Mesothelial cell of epicardium (in vitro differentiated cells): ENCODE results near the gene TMEM132D. TPM values are rescaled to one million over a fixed set of nuclear protein-coding genes. Genes with fewer than 3 reads are reported as not detected.

Source experiments
- DNase-seq, 2 experiments: peaks; one replicate each; pipeline ENCODE4 v3.0.0; 2021; ENCODE audit warnings: low spot score in 2 of 2; ENCODE audit not compliant: unreplicated experiment in 2 of 2
- H3K27ac Mint-ChIP-seq: 2 replicates; pipeline ENCODE4 v1.8.0; 2021; ENCODE audit warnings: mixed read lengths
- H3K27me3 Mint-ChIP-seq: 2 replicates; pipeline ENCODE4 v1.8.0; 2021; ENCODE audit warnings: low read depth, mixed read lengths
- H3K36me3 Mint-ChIP-seq: 2 replicates; pipeline ENCODE4 v1.8.0; 2021; ENCODE audit warnings: mixed read lengths
- H3K4me1 Mint-ChIP-seq: 2 replicates; pipeline ENCODE4 v1.8.0; 2021; ENCODE audit warnings: mixed read lengths
- H3K4me3 Mint-ChIP-seq: 2 replicates; pipeline ENCODE4 v1.8.0; 2021; ENCODE audit warnings: mild to moderate bottlenecking, moderate library complexity, mixed read lengths
- H3K9me3 Mint-ChIP-seq: 2 replicates; pipeline ENCODE4 v1.8.0; 2021; ENCODE audit warnings: mixed read lengths
- CTCF ChIP-seq: fragments of 200-600 bp; sonication (generic); IDR thresholded peaks from one replicate; pipeline ENCODE4 v1.5.0; 2021; ENCODE audit warnings: antibody characterized with exemption; ENCODE audit not compliant: unreplicated experiment
- total RNA-seq: library from RNA; stranded (reverse); gene quantifications from 3 replicates; pipeline ENCODE4 v1.2.1, GENCODE V29; 2021

TMEM132D gene
- total RNA-seq, 1 donor from 2014 or later, result 0.07 TPM

- no peak overlapping the region for H3K27ac Mint-ChIP-seq
- no peaks in the 10 kb centered on the region for H3K4me1 Mint-ChIP-seq
- DNase-seq, result no peak
- no peaks in the 10 kb centered on the region for H3K36me3 Mint-ChIP-seq
- no peak overlapping the region for H3K4me3 Mint-ChIP-seq
- peaks cover 20% of the 10 kb centered on the region for H3K9me3 Mint-ChIP-seq
- H3K27me3 Mint-ChIP-seq, result no peaks in the 10 kb centered on the region
- TF ChIP-seq CTCF, result no peak
These were observed 530.9 kb downstream of the TMEM132D start for GRCh38 chr12:129372876-129373275.

- no peaks in the 10 kb centered on the region for H3K4me1 Mint-ChIP-seq
- H3K36me3 Mint-ChIP-seq, result no peaks in the 10 kb centered on the region
- no peak overlapping the region for H3K27ac Mint-ChIP-seq
- no peaks in the 10 kb centered on the region for H3K27me3 Mint-ChIP-seq
- H3K4me3 Mint-ChIP-seq, result no peak overlapping the region
- TF ChIP-seq CTCF, result no peak
- DNase-seq, result no peak
- H3K9me3 Mint-ChIP-seq, result peaks cover 17% of the 10 kb centered on the region
These were observed 531.5 kb downstream of the TMEM132D start for GRCh38 chr12:129372348-129372747.

DNA sequence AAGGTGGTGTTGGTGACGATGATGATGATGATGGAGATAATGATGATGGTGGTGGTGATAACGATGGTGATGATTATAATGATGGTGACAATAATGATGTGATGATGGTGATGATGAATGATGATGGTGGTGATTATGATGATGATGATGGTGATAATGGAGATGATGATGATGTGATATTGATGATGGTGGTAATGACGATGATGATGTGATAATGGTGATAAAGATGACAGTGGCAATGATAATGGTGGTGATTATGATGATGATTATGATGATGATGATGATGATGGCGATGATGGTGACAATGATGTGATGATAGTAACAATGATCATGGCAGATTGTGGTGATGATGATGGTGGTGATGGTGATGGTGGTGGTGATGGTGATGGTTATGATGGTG, 532.6 kb downstream of the TMEM132D start:
- Mint-ChIP-seq H3K27me3 (no peaks in the 10 kb centered on the region), H3K4me3 (no peak overlapping the region), H3K36me3 (no peaks in the 10 kb centered on the region), H3K9me3 (peaks cover 13% of the 10 kb centered on the region), H3K27ac (no peak overlapping the region), H3K4me1 (no peaks in the 10 kb centered on the region)
- no peak for TF ChIP-seq CTCF
- DNase-seq, result no peak

GRCh38 chr12:129366656-129367055, 537.2 kb downstream of the TMEM132D start:
- no peaks in the 10 kb centered on the region for H3K4me1 Mint-ChIP-seq
- H3K4me3 Mint-ChIP-seq, result no peak overlapping the region
- no peak for DNase-seq
- no peak overlapping the region for H3K27ac Mint-ChIP-seq
- TF ChIP-seq CTCF, result no peak
- no peaks in the 10 kb centered on the region for H3K36me3 Mint-ChIP-seq
- peaks cover 12% of the 10 kb centered on the region for H3K9me3 Mint-ChIP-seq
- peaks cover 3% of the 10 kb centered on the region for H3K27me3 Mint-ChIP-seq

GRCh38 chr12:129363041-129363440, 540.8 kb downstream of the TMEM132D start:
- no peaks in the 10 kb centered on the region for H3K36me3 Mint-ChIP-seq
- no peak for TF ChIP-seq CTCF
- peaks cover 6% of the 10 kb centered on the region for H3K9me3 Mint-ChIP-seq
- H3K4me3 Mint-ChIP-seq, result no peak overlapping the region
- H3K4me1 Mint-ChIP-seq, result no peaks in the 10 kb centered on the region
- H3K27me3 Mint-ChIP-seq, result peaks cover 6% of the 10 kb centered on the region
- no peak overlapping the region for H3K27ac Mint-ChIP-seq
- no peak for DNase-seq

- Mint-ChIP-seq H3K27ac (no peak overlapping the region), H3K4me1 (no peaks in the 10 kb centered on the region), H3K36me3 (no peaks in the 10 kb centered on the region), H3K27me3 (peaks cover 6% of the 10 kb centered on the region), H3K9me3 (no peaks in the 10 kb centered on the region), H3K4me3 (no peak overlapping the region)
- TF ChIP-seq CTCF, result no peak
- DNase-seq, result no peak
These were observed 546.6 kb downstream of the TMEM132D start for GRCh38 chr12:129357233-129357632.
